ENCODE results near the gene STAMBPL1. TPM values are rescaled to one million over a fixed set of nuclear protein-coding genes. Genes with fewer than 3 reads are reported as not detected.
"Not testable (repeated sequence)": the region's sequence is repeated elsewhere in the genome, so short reads cannot be mapped to it uniquely, and the experiment has no call there.

The STAMBPL1 gene
- total RNA-seq (2014; rRNA removed; shearing (Covaris generic)), result 61.2 and 79.2 TPM in 2 replicates

DNA sequence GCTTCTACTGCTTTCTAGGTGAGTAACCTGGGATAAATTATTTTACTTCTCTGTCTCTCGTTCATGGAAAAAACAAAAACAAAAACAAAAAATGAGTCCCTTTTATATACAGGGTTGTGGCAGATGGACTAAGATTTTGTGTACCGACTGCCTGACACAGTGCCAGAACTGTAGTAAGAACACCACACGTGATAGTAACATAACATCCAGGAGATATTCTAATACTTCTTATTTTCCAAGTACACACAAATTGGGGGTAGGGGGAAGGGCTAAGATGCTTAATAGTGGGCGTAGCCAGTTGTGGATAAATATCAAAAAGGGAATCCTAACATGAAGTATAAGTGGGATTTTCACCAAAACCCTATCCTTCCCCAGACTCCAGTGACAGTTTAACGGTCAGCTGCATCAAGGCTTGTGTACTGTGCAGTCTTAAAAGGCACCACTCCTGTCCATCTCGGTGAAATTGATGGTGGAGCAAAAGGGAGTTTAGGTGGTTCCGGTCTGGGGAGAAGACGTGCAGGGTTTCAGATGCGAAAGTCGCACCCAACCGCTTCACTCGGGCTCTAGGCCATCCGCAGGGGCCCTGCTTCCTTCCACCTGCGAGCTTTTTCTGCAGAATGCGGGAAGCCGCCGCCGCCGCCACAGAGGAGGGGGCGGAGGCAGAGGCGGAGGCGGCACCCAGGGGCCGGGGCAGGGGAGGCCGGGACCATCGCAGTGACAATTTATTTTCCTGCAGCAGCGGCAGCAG is at the start of gene STAMBPL1:
TSS of gene STAMBPL1 (plus strand) at position 712 of the 748 bp plus-strand sequence. CDS start 21,464 bp downstream, outside the sequence.
- peak; percentile 67 for DNase-seq (ENCODE audit: low spot score)

- no peak for DNase-seq (ENCODE audit: low spot score)
These were observed 49.3 kb upstream of the STAMBPL1 start for GRCh38 chr10:88830643-88831268.

GRCh38 chr10:88831709-88832108 is 48.3 kb upstream of the STAMBPL1 start:
- DNase-seq (ENCODE audit: low spot score), result no peak

DNA sequence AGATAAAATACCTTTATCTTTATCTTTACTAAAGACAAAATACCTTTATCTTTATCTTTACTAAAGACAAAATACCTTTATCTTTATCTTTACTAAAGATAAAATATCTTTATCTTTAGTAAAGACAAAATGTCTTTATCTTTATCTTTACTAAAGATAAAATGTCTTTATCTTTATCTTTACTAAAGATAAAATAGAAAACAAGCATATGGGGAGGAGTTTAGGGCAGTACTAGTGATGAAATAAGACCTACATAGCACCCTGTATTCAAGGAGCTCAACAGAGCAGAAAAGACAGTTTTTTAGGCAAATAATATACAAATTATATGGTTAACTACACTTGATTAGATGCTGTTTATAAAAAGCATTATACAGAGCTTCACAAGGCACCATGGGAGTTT is 47.7 kb upstream of the STAMBPL1 start:
- DNase-seq (ENCODE audit: low spot score), result no peak

DNA sequence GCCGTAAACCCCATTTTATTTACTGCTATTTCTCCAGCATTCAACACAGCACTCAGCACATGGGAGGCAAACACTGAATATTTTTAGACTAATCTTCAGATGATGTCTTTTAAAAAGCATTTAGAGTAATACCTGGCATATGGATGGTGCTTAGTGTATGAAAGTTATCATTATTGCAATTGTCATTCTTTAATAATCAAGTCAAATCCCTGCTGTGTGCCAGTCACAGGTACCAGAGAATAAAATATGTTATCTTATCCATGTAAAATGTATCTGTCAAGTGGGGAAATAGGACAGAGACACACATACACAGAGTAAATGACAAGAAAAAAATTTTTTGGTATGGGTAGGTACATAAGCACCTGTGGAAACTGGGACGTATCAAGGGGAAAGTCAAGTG is 46.9 kb upstream of the STAMBPL1 start:
- no peak for DNase-seq (ENCODE audit: low spot score)

DNA sequence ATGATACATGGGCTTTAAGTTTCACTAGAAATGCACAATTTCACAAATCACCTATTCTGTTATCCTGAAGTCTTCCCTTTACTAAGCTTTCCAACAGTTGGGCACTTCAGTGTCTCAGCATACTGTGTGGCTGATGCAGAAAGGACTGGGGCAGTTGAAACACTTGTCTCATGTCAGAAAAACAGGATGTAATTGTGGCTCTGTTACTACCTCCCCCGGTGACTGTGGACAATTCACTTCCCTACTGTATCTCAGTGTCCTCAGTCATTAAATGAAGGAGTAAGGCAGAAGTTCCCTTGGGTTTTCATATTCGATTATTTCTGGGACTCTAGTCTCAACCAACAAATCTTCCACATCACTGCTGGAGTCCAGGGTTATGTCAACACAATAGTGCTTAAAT is 46.3 kb upstream of the STAMBPL1 start:
- DNase-seq (ENCODE audit: low spot score), result no peak

- peak; percentile 87 for DNase-seq (ENCODE audit: low spot score)
These were observed 44.7 kb upstream of the STAMBPL1 start for GRCh38 chr10:88835096-88835909.

DNA sequence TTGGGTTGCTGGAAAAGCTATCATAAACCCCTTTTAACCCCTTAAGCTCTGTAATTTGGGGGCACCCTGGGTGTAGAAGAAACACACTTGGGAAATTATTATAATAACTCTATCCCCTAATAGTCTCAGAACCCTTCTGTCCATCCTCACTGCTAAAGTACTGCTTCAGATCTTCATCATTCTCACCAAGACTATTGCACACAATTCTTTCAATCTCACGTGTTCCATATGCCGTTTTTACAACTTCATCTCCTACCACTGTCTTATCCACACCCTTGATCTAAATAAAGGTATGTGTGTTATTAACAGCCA is 44.2 kb upstream of the STAMBPL1 start:
- no peak for DNase-seq (ENCODE audit: low spot score)

DNA sequence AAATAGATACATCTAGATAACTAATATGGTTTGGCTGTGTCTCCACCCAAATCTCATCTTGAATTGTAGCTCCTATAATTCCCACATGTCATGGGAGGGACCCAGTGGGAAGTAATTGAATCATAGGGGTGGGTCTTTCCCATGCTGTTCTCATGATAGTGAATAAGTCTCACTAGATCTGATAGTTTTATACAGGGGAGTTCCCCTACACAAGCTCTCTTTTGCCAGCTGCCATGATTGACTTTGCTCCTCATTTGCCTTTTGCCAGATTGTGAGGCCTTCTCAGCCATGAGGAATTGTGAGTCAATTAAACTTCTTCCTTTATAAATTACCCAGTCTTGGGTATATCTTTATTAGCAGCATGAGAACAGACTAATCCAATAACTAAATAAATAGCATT is 42.4 kb upstream of the STAMBPL1 start:
- DNase-seq (ENCODE audit: low spot score), result not testable (repeated sequence)

- DNase-seq (ENCODE audit: low spot score), result no peak
These were observed 41.2 kb upstream of the STAMBPL1 start for GRCh38 chr10:88838766-88839350.

DNA sequence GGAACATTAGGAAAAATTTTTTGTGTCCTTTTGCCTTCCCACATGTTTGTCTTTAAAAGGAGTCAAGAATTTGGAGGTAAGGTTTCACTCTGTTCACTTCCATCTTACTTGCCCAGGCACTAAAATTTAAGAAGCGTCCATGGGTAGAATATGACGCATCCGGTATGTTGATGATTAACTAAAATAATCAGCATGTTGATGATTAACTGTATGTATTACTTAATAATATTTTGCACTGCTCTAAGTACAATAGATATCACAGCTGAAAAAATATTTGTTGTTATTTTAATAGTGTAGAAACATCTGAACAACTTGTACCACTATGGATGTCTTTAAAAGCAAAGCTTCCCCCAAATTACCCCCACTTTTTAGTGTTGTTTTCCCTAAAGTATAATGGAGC is 39.9 kb upstream of the STAMBPL1 start:
- peak; percentile 68 for DNase-seq (ENCODE audit: low spot score)

- no peak for DNase-seq (ENCODE audit: low spot score)
These were observed 39.2 kb upstream of the STAMBPL1 start for GRCh38 chr10:88840881-88841280.

DNA sequence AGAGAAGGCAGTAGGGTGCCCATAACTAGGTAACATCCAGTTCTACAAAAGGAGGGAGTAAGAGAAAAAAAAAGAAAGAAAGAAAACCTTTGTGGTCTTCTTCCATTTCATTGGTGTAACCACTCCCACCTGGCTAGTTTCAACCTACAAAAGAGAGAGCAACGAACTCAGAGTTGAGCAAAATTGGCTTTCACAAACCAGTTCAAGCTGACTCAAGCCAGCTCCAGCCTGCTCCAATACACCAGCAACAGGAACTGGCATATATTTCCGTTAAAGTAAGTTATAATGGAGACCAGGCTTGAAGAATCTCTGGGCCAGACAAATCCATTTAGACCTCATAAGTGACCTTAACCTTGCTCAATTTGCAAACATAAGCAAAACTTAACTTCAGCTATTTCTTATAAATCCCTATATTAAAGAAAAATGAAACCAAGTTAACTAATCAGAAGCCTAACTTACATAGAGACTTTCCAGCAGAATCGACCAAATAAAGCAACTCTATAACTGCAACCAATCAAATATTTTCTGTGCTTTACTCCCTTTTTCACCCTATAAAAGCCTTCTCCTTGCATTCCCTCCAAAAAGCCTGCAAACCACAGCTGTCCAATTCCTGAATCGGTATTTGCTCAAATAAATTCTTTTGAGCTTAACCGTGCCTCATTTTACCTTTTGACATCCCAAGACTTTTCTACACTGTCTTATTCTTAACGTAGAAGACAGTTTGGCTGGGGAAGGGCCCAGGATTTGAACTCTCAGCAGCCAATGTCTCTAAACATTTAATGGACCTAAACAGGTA is 38.5 kb upstream of the STAMBPL1 start:
- DNase-seq (ENCODE audit: low spot score), result no peak

DNA sequence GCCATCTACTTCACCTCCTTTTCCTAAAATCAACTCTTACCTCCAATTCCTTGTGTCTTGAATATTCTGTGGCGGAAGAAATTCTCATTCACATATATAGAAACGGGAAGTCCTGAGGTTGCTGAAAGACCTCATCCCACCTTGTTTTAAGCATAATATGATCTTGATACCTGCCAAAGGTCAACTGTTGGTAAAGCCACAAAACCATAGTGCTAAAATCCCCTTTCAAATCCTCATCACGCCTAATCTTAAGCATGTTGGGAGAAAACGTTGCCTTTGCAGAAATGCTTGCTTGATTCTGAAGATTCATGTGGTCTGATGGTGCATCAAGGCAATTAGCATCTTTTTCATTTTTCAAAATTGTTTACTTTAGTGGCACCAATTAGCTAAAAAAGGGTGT is 36.9 kb upstream of the STAMBPL1 start:
- no peak for DNase-seq (ENCODE audit: low spot score)

DNA sequence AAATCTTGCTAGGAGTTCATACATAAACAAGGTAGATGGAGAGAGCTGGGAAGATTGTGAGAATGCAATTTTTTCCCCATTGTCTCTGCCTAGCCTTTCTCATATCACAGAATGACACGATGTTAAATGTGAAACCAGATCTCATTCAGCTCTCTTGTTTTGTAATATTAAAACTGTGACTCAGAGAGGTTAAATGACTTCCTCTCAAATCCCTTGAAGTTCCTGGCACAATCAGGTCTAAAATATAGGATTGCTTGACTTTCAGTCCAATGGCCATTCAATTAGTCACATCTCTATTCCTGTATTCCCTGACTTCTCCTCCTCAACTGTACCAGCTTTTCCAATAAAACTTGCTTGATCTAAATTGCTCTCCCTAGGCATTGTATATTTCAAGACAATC is 31.5 kb upstream of the STAMBPL1 start:
- DNase-seq (ENCODE audit: low spot score), result peak; percentile 62

DNA sequence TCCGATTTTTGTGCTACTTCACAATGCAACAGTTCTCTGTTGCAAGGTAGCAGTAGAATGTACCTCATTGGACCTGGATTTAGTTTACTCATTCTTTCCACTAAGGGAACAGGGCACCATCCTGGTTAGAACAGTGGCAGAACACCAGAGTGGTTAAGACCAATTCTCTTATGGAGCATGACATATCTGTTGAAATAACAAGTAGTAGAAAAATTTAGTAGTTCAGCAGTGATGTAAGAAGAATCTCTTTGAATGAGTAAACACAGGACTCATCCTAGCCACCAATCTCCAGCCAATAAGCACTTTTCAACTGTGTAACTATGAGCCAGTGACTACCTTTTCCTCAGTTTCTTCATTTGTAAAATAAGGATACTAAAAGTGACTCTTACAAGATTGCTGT is 30.8 kb upstream of the STAMBPL1 start:
- DNase-seq (ENCODE audit: low spot score), result no peak

- peak; percentile 46 for DNase-seq (ENCODE audit: low spot score)
These were observed 29.3 kb upstream of the STAMBPL1 start for GRCh38 chr10:88850712-88851111.

DNA sequence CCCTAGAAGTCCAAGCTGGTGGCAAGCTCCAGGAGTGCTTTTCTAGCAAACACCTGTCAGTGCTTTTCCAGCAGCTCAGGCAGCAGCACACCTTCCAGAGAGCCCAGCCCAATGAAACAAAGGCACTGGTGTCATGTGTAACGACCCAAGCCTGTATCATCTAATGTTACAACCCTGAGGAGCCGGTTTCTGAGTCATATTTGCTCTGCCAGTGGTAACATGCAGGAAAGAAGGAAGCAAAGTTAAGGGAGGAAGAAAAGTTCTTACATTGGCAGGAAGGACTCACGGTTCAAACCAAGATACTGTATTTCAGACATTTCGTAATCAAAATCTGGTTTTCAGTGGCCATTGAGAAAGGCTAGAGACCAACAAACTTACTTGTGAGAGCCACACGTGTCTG is 28.3 kb upstream of the STAMBPL1 start, which contains the start of gene ANKRD22:
TSS of gene ANKRD22 (minus strand) at position 139 of the 400 bp plus-strand sequence. CDS start 237 bp downstream, outside the sequence.
- peak; percentile 97 for DNase-seq (ENCODE audit: low spot score)

DNA sequence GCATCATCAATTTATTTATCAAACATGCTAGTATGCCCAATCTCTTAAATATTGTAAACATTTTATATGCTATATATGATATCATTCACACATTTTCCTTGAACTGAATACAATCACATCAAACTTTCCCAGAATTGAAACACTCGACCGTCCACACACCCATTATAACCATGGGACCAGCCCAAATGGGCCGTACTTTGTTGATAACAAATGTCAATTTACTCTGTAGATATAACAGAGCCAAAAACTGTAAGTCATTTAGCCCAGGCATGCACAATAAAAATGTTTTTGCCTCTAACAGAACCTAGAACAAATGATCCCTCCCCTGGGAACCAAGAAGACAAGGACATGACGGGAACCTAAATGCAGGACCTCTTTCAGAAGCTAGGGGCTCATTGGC is 27.7 kb upstream of the STAMBPL1 start:
- DNase-seq (ENCODE audit: low spot score), result no peak

- DNase-seq (ENCODE audit: low spot score), result no peak
These were observed 26.7 kb upstream of the STAMBPL1 start for GRCh38 chr10:88853155-88853881.

All from HT-29 (cell line).